ENCODE data around the gene DNER. TPM values are rescaled to one million over a fixed set of nuclear protein-coding genes. Genes with fewer than 3 reads are reported as not detected.

Gene DNER
- total and polyA plus RNA-seq, 7 donors, result 0.10 to 0.87 (median 0.35) TPM; not detected in 1

- no peak for TF ChIP-seq CTCF (IDR thresholded peaks at IDR 0.05)
- H3K36me3 ChIP-seq (ENCODE audit: insufficient read depth in 1 of 2, low read depth in 1 of 2), result no peaks in the 10 kb centered on the region
- DNase-seq (no peak), ATAC-seq (no peak)
- 82 to 88% (median 83%) methylated on average over 7 of the region's 7 CpGs for WGBS, 3 donors
- intact Hi-C loops (cut with DNase I), result no loop called here
- H3K27ac ChIP-seq, result no peak overlapping the region
- no peaks in the 10 kb centered on the region for H3K27me3 ChIP-seq (ENCODE audit: insufficient read depth in 3 of 3, low read length in 2 of 3)
- H3K4me1 ChIP-seq, result no peaks in the 10 kb centered on the region
- no peaks in the 10 kb centered on the region for H3K9me3 ChIP-seq
- H3K4me3 ChIP-seq, result no peak overlapping the region
These were observed 379.0 kb downstream of the DNER start for GRCh38 chr2:229335330-229335729.

- H3K27ac ChIP-seq, result no peak overlapping the region
- DNase-seq (no peak), ATAC-seq (peak in 1 of 4 donors; percentile 32)
- no peaks in the 10 kb centered on the region for H3K9me3 ChIP-seq
- WGBS, 3 donors, result 52 to 73% (median 71%) methylated on average over 5 of the region's 5 CpGs
- H3K4me3 ChIP-seq, result no peak overlapping the region
- H3K4me1 ChIP-seq, result no peaks in the 10 kb centered on the region
- H3K36me3 ChIP-seq (ENCODE audit: insufficient read depth in 1 of 2, low read depth in 1 of 2), result no peaks in the 10 kb centered on the region
- no peaks in the 10 kb centered on the region for H3K27me3 ChIP-seq (ENCODE audit: insufficient read depth in 3 of 3, low read length in 2 of 3)
- intact Hi-C loops (cut with DNase I), result no loop called here
- no peak for TF ChIP-seq CTCF (IDR thresholded peaks at IDR 0.05)
These were observed 383.4 kb downstream of the DNER start for GRCh38 chr2:229330952-229331351.

DNA sequence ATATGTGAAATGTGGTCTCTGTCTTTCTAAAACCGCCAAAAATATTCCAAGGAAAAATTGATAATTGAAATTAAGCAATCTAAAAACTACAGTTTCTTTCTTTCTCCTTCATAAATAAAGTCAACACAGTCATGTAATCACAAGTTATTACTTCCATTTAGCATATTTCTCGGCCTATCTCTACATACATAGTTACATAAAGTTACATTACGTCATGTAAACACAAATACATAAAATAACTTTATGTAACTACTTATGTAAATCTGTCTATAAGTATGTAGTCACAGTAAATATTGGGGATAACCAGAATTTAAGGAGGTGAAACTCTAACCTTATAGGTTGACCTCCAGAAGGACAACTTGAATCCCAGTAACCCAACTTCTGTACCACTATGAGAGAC, 394.8 kb downstream of the DNER start:
- WGBS, 3 donors, result 87 to 92% (median 90%) methylated on average over 3 of the region's 3 CpGs

DNA sequence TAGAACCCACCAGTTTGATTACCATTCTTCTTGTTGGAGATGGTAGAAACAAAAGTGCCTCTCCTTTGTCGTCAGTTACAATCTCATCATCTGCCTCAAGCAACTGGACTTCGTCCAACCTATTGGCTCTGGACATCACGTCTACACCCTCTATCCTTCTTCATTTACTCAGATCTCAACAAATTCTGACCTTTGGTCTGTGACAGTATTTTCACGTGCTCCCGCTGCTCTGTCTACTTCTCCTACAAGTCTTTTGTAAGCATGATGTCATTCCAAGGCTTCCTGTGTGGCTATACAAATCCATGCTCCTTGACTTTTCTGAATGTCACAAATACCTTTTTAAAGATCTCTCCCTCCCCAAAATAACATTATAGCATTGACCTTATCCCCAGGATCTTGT, 400.2 kb downstream of the DNER start:
- WGBS, 3 donors, result 67 to 78% (median 77%) methylated on average over 5 of the region's 5 CpGs
- ATAC-seq (no peak), DNase-seq (no peak)
- Histone ChIP-seq H3K27me3 (ENCODE audit: insufficient read depth in 3 of 3, low read length in 2 of 3) (no peaks in the 10 kb centered on the region), H3K4me1 (no peaks in the 10 kb centered on the region), H3K4me3 (no peak overlapping the region), H3K9me3 (no peaks in the 10 kb centered on the region), H3K27ac (peak overlapping the region; percentile 16), H3K36me3 (ENCODE audit: insufficient read depth in 1 of 2, low read depth in 1 of 2) (no peaks in the 10 kb centered on the region)
- intact Hi-C loops (cut with DNase I), result no loop called here
- no peak for TF ChIP-seq CTCF (IDR thresholded peaks at IDR 0.05)

More for the DNA sequence above, 394.8 kb downstream of the DNER start:
- no peaks in the 10 kb centered on the region for H3K36me3 ChIP-seq (ENCODE audit: insufficient read depth in 1 of 2, low read depth in 1 of 2)
- no peak overlapping the region for H3K4me3 ChIP-seq
- H3K9me3 ChIP-seq, result no peaks in the 10 kb centered on the region
- no peak for TF ChIP-seq CTCF (IDR thresholded peaks at IDR 0.05)
- no peak overlapping the region for H3K27ac ChIP-seq
- DNase-seq (no peak), ATAC-seq (no peak)
- H3K27me3 ChIP-seq (ENCODE audit: insufficient read depth in 3 of 3, low read length in 2 of 3), result no peaks in the 10 kb centered on the region
- intact Hi-C loops (cut with DNase I), result no loop called here
- H3K4me1 ChIP-seq, result no peaks in the 10 kb centered on the region

GRCh38 chr2:229313591-229313990, 400.8 kb downstream of the DNER start:
- Histone ChIP-seq H3K27ac (peak overlapping the region; percentile 16), H3K36me3 (ENCODE audit: insufficient read depth in 1 of 2, low read depth in 1 of 2) (no peaks in the 10 kb centered on the region), H3K4me3 (no peak overlapping the region), H3K27me3 (ENCODE audit: insufficient read depth in 3 of 3, low read length in 2 of 3) (no peaks in the 10 kb centered on the region), H3K4me1 (no peaks in the 10 kb centered on the region), H3K9me3 (no peaks in the 10 kb centered on the region)
- DNase-seq (no peak), ATAC-seq (peak in 1 of 4 donors; percentile 53)
- TF ChIP-seq CTCF (IDR thresholded peaks at IDR 0.05), result no peak
- intact Hi-C loops (cut with DNase I), result no loop called here
- 45 to 54% (median 47%) methylated on average over 3 of the region's 3 CpGs for WGBS, 3 donors

Measured in psoas muscle (tissue), 8 donors.